AG04449 (cell line): ENCODE results near the gene MORC1.

Experiments used
- CTCF ChIA-PET: fragments of 350-600 bp; formaldehyde crosslinking; extraction: SDS; loops from one replicate; lab custom pipeline; 2021; ENCODE audit warnings: antibody characterized with exemption; lab: Yijun Ruan, JAX
- POLR2A ChIA-PET: fragments of 400-600, 350-600 bp; formaldehyde crosslinking; extraction: SDS; loops from one replicate; lab custom pipeline; 2020; ENCODE audit warnings: antibody characterized with exemption, inconsistent platforms; lab: Yijun Ruan, JAX
- DNase-seq: peaks from one replicate; pipeline ENCODE4 v3.0.0-alpha.2; 2010; ENCODE audit warnings: low read depth, low spot score
- H3K4me3 ChIP-seq: 2 replicates; pipeline ENCODE4 v1.5.1; 2011; ENCODE audit warnings: low read depth, mild to moderate bottlenecking, control low read depth, low read length
- TF ChIP-seq, protein P1 (sequence below): IDR thresholded peaks from one replicate; pipeline ENCODE4 v1.5.1; 2011; ENCODE audit warnings: mild to moderate bottlenecking, moderate library complexity, low read length, control low read depth, inconsistent platforms; ENCODE audit not compliant: insufficient read depth; ENCODE audit errors: missing control alignments

Gene MORC1

DNA sequence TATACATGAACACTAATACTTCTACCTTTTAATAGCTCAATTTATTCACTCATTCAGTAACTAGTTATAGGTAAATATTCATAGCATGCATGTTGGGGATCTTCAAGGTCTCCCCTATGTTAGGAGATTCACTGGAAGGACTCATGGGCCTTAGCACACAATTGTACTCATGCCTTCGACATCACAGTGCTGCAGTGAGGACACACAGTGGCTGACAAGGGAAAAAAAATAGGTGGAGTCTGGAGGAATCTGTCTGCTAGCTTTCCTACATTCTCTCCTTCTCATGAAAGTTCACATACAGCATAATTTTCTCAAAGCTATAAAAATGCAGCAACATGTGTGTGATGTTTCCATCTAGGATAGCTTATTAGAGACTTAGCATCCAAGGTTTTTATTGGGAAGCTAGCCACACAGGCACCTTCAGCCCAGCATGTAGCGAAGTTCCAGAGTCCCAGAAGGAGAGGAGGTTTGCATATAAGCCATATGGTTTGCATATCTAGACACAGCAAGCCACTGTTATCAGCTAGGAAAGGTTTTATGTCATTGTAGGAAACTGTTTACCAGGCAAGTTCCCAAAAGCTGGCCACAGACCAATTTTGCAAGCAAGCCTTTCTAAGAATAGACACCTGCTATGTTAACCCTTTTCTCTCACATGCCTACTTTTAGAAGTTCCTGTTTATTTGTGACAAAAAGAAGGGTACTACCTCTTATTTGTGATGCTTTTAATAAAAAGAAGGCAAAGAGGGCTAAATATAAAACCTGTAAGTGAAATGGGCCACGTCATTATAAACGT lies 46.4 kb downstream of the MORC1 start:
- TF ChIP-seq, protein P1, sequence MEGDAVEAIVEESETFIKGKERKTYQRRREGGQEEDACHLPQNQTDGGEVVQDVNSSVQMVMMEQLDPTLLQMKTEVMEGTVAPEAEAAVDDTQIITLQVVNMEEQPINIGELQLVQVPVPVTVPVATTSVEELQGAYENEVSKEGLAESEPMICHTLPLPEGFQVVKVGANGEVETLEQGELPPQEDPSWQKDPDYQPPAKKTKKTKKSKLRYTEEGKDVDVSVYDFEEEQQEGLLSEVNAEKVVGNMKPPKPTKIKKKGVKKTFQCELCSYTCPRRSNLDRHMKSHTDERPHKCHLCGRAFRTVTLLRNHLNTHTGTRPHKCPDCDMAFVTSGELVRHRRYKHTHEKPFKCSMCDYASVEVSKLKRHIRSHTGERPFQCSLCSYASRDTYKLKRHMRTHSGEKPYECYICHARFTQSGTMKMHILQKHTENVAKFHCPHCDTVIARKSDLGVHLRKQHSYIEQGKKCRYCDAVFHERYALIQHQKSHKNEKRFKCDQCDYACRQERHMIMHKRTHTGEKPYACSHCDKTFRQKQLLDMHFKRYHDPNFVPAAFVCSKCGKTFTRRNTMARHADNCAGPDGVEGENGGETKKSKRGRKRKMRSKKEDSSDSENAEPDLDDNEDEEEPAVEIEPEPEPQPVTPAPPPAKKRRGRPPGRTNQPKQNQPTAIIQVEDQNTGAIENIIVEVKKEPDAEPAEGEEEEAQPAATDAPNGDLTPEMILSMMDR = no peak
- no peak for DNase-seq
- CTCF ChIA-PET = interaction anchor here (1.7 kb wide), 1 partner anchor 48 kb away, joined by 6 read pairs; no protein-coding TSS in a partner anchor
- POLR2A ChIA-PET = no interaction called here
- H3K4me3 ChIP-seq = no peak overlapping the region

DNA sequence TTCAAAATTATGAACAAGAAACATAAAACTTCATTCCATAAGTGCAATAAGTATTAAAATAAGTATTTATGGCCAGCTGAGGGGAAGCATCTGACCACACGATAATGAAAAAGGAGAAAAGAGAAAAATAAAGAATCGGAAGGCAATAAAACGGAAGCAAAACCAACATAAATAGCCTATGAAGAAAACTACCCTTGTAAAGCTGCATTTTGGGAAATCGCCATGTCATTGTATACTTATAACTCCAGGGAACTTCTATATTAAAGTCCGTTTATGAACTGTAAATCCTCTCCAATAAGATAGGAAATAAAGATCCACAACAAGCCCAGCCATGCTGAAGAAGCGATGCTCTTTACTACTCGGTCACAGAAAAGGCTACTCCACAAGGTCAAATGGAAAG lies 47.7 kb downstream of the MORC1 start:
- no peak overlapping the region for H3K4me3 ChIP-seq
- DNase-seq = no peak
- ChIA-PET CTCF (interaction anchor here (1.7 kb wide), 1 partner anchor 46 kb away, joined by 6 read pairs; no protein-coding TSS in a partner anchor), POLR2A (no interaction called here)
- TF ChIP-seq, protein P1 = no peak

GRCh38 chr3:109066864-109067263 lies 51.1 kb downstream of the MORC1 start:
- CTCF ChIA-PET = no interaction called here
- DNase-seq = no peak
- no peak overlapping the region for H3K4me3 ChIP-seq
- POLR2A ChIA-PET = no interaction called here
- TF ChIP-seq, protein P1 = no peak

- no peak for DNase-seq
- ChIA-PET POLR2A (no interaction called here), CTCF (no interaction called here)
- no peak overlapping the region for H3K4me3 ChIP-seq
- TF ChIP-seq, protein P1 = no peak
Observed at GRCh38 chr3:109059264-109059663, 58.7 kb downstream of the MORC1 start.

- TF ChIP-seq, protein P1 = no peak
- POLR2A ChIA-PET = no interaction called here
- H3K4me3 ChIP-seq = no peak overlapping the region
- CTCF ChIA-PET = interaction anchor here (1.3 kb wide), 1 partner anchor 24 kb away, joined by 3 read pairs; no protein-coding TSS in a partner anchor
- no peak for DNase-seq
Observed at GRCh38 chr3:109057616-109058015, 60.3 kb downstream of the MORC1 start.

DNA sequence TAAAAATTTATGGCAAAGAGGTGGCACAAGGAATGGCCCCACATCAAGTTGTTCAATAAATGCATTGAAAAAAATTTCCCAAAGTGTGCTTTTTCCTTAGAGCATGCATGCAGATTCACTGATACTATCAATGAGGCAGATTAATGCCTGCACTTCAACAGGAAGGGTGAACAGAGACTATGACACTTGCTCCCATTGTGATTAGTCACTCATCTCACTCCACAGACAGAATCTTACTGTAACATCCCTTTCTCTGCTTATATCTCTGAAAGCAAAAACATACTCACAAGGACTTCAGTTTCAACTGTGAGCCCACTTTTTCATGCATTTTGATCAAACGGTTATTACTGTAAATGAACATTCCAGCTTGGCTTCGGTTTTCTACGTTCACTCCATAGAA lies 60.9 kb downstream of the MORC1 start:
- CTCF ChIA-PET = no interaction called here
- TF ChIP-seq, protein P1 = no peak
- POLR2A ChIA-PET = no interaction called here
- DNase-seq = no peak
- H3K4me3 ChIP-seq = no peak overlapping the region
